Colon (tissue), 2 donors: Measurements from ENCODE around the gene TMEM14C.

Experiments used
- FAIRE-seq: peaks from 2 replicates; lab custom pipeline; 2012; peaks lifted over from hg19 to GRCh38; lab: Jason Lieb, UNC
- donor health status: control.
- donor health status: control.

Gene TMEM14C

DNA sequence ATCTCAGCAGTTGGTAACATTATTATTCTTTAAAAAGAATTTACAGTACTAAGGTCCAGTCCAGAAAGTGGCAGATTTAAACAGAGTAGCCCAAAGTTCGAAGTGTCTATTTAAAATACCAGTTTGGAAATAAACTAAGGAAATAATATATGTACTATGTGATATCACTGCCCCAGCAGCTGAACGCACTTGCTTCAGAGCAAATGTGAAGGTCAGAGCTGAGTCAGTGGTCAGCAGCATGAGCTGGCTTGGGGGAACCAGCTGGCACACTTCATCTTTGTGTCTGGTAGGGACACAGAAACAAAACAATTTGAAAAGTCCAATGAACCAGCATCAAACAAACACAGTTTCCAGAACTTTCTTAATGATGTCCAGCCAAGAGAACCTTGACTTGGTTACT lies 40.1 kb downstream of the TMEM14C start:
- FAIRE-seq: no peak

DNA sequence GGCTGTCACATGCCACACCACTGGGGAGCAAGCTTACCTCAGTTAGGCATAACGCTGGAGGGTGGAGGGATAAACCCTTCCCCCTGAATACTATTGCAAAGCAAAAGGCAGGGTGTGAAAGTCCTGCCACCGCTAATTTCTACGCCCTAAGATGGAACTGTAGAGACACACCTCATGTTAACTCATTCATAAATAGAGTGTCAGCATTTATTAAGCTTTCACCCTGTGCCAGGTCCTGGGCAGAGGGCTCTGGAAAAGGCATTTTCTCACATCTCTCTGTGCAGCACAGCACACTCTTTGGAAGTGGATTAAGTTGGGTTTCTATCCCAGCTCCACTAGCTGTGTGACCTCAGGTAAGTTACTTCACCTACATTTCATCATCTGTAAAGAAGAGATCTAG lies 46.5 kb downstream of the TMEM14C start:
- no peak for FAIRE-seq

DNA sequence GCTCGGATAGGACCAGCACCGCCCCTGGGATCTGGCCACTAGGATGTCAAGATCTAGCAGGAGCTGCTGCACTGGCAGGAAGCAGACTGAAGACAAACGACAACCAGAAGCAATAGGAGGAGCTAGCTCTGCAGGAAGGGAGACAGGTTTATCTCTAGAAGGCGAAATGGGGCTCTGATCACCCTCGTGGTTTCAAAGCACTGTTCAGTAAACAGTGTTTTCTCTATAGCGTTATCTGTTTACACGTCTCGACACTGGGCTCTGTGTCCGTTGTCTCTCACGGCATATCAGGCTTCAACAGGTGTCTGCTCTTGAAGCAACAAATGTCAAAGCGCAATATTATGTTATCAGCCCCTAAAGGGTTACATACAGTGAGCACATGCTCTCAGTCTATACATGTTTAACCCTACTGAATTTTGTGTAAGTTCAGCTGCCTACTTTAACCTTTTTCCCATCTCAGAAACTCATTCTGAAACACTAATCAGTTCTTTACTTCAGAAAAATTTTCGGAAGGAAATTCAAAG lies 48.6 kb downstream of the TMEM14C start:
- FAIRE-seq: no peak

DNA sequence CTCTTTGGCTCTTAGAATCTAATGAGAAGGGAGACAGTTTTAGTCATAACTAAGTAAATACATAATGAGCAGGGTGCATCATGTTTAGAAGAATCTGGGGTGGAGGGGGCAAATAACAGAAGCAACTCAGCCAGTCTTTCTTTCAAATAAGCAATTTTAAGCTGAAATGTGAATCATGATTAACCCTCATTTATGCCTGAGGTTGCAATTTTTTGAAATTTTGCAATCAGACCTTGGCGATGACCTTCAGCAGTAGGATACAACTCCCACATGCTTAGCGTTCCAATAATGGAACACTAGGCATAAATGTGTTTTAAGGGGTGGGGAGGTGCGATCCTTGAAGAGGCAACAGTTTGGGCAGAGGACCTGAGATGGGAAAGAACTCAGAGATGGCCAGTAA lies 55.4 kb downstream of the TMEM14C start:
- no peak for FAIRE-seq

DNA sequence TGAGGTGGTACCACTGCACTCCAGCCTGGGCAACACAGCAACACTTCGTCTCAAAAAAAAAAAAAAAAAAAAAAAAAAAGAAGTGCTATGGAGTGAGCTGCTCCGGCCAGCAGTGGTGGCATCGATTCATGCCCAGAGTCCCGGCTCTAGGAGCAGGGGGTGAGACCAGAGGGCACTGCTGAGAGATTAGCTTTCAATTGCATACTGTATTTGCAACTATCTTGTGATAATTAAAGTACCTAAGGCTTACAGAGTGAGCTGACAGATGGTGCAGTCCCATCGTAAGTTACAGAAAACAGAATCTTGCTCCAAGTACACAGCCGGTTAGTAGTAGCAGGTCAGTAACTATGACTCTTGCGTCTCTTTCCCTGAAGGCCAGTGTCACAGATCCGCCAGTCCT lies 56.2 kb downstream of the TMEM14C start:
- no peak for FAIRE-seq
